ENCODE data around the gene WNT3. TPM values are rescaled to one million over a fixed set of nuclear protein-coding genes. Genes with fewer than 3 reads are reported as not detected.
"Not testable (repeated sequence)": the region's sequence is repeated elsewhere in the genome, so short reads cannot be mapped to it uniquely, and the experiment has no call there.

The WNT3 gene
- total RNA-seq (2014; rRNA removed; shearing (Covaris generic)): 5.8 and 7.0 TPM in 2 replicates
- 12.1 and 13.0 TPM in 2 replicates for polyA plus RNA-seq (2014; cell fraction: nucleus; rRNA removed)

- DNase-seq (ENCODE audit: extremely low read depth, low read depth): peak; percentile 17
Observed at GRCh38 chr17:46818316-46818928, at the start of gene WNT3. TSS of gene WNT3 (minus strand) at chr17:46818692. CDS start at chr17:46818597, 95 bp downstream.

- no peak for DNase-seq (ENCODE audit: extremely low read depth, low read depth)
Observed at GRCh38 chr17:46866747-46867146, 48.3 kb upstream of the WNT3 start.

DNA sequence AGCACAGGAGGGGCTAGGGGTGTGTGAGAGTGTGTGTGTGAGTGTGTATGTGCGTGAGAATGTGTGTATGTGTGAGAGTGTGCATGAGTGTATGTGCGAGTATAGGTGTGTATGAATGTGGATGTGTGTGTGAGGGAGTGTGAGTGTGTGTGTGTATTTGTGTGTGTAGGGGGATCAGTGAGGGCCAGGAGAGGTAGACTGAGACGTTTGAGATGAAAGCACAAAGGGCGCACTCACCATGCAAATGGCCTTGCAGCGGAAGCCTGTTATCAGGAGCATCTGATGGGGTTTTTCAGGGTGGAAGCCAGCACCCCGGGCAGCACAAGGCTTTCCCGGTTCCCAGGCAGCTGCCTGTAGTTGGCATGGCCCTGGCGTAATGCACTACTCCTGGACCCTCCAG lies 47.8 kb upstream of the WNT3 start:
- no peak for DNase-seq (ENCODE audit: extremely low read depth, low read depth)

DNA sequence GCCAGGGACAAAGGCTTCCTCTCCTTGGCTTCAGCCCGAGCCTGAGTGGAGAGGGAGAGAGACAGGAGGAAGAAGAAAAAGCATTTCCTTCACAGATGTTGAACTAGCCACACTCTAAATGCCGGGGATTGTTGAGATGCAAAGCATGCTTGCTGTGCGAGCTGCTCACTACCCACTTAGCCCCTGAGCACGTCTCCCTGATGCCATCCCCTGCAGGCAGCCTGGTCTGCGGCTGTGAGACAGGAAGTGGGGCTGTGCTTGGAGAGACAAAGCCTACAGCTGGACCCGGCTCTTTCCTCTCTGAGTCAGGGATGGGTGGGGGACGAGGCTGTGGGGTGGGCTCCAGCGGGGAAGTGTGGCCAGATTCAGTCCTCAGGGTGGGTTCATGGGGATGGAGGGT lies 46.6 kb upstream of the WNT3 start:
- no peak for DNase-seq (ENCODE audit: extremely low read depth, low read depth)

- no peak for DNase-seq (ENCODE audit: extremely low read depth, low read depth)
Observed at GRCh38 chr17:46863383-46864121, 45.1 kb upstream of the WNT3 start.

GRCh38 chr17:46862949-46863348 lies 44.5 kb upstream of the WNT3 start:
- no peak for DNase-seq (ENCODE audit: extremely low read depth, low read depth)

GRCh38 chr17:46859996-46860395 lies 41.5 kb upstream of the WNT3 start:
- no peak for DNase-seq (ENCODE audit: extremely low read depth, low read depth)

- no peak for DNase-seq (ENCODE audit: extremely low read depth, low read depth)
Observed at GRCh38 chr17:46857600-46857999, 39.1 kb upstream of the WNT3 start.

- no peak for DNase-seq (ENCODE audit: extremely low read depth, low read depth)
Observed at GRCh38 chr17:46854948-46855347, 36.5 kb upstream of the WNT3 start.

- DNase-seq (ENCODE audit: extremely low read depth, low read depth): no peak
Observed at GRCh38 chr17:46854515-46854914, 36.0 kb upstream of the WNT3 start.

GRCh38 chr17:46853896-46854444 lies 35.5 kb upstream of the WNT3 start:
- no peak for DNase-seq (ENCODE audit: extremely low read depth, low read depth)

- no peak for DNase-seq (ENCODE audit: extremely low read depth, low read depth)
Observed at GRCh38 chr17:46851029-46851741, 32.7 kb upstream of the WNT3 start, which contains the start of gene WNT9B. TSS of gene WNT9B (plus strand) at chr17:46851583. CDS start at chr17:46851639, 56 bp downstream.

GRCh38 chr17:46850688-46851028 lies 32.2 kb upstream of the WNT3 start:
- no peak for DNase-seq (ENCODE audit: extremely low read depth, low read depth)

- DNase-seq (ENCODE audit: extremely low read depth, low read depth): no peak
Observed at GRCh38 chr17:46848534-46848933, 30.0 kb upstream of the WNT3 start.

GRCh38 chr17:46847204-46848191 lies 29.0 kb upstream of the WNT3 start:
- no peak for DNase-seq (ENCODE audit: extremely low read depth, low read depth)

DNA sequence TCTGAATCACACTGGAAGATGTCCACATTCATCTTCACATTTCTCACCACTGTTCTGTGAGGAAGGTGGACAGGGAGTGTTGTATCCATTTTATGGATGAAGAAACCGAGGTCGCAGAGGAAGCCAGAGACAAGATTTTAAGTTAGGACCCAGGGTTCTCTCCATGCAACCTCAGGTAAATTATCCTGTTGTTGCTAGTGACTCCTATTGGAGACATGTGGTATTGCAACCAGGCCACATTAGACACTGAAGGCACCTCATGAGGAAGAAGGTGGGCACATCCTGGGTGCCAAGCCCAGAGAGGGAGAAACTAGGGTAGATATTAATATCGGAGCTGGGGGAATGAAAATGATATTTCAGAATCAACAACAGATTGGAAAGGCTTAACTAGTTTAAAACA lies 24.3 kb upstream of the WNT3 start:
- no peak for DNase-seq (ENCODE audit: extremely low read depth, low read depth)

GRCh38 chr17:46841561-46842379 lies 23.3 kb upstream of the WNT3 start:
- no peak for DNase-seq (ENCODE audit: extremely low read depth, low read depth)

DNA sequence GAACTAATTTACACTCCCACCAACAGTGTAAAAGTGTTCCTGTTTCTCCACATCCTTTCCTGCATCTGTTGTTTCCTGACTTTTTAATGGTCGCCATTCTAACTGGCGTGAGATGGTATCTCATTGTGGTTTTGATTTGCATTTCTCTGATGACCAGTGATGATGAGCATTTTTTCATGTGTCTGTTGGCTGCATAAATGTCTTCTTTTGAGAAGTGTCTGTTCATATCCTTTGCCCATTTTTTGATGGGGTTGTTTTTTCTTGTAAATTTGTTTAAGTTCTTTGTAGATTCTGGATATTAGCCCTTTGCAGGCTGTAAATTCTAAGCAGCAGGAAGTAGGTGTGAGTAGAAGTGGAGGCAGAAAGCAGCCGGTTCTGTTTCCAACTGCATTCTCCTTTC lies 22.1 kb upstream of the WNT3 start:
- DNase-seq (ENCODE audit: extremely low read depth, low read depth): not testable (repeated sequence)

DNA sequence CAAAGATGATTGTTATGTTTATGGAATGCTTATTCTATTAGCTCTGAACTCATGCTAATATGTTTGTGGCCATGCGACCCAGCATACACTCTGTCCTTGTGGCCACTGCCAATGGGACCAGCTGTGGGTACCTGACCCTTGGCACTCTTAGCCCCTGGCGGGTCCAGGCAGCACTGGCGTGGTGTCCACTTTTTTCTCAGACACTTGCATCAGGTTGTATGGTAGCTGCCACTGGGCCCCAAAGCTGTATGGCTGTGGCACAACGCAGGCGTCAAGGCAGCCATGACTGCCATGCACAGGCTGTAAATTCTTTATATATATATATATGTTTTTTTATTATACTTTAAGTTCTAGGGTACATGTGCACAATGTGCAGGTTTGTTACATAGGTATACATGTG lies 20.7 kb upstream of the WNT3 start:
- no peak for DNase-seq (ENCODE audit: extremely low read depth, low read depth)

Measured in NCI-H460 (cell line).